NCI-H1436 (cell line): ENCODE results near the gene CEP170B.
A peak's percentile ranks its signal among the peaks of the same experiment; 100 is the strongest.
"Not testable (repeated sequence)": the region's sequence is repeated elsewhere in the genome, so short reads cannot be mapped to it uniquely, and the experiment has no call there.

ENCODE experiments used
- DNase-seq: peaks from one replicate; lab custom pipeline; 2025; lab: John Stamatoyannopoulos, UW

CEP170B gene

GRCh38 chr14:104913435-104913834 is 48.4 kb downstream of the CEP170B start:
- DNase-seq: peak; percentile 33

GRCh38 chr14:104917116-104917515 is 52.0 kb downstream of the CEP170B start:
- DNase-seq: no peak

- no peak for DNase-seq
Observed at GRCh38 chr14:104917993-104918392, 52.9 kb downstream of the CEP170B start.

- not testable (repeated sequence) for DNase-seq
Observed at GRCh38 chr14:104919152-104919992, 54.3 kb downstream of the CEP170B start.

- no peak for DNase-seq
Observed at GRCh38 chr14:104919993-104920315, 54.9 kb downstream of the CEP170B start.

- no peak for DNase-seq
Observed at GRCh38 chr14:104923640-104924420, 58.8 kb downstream of the CEP170B start.

GRCh38 chr14:104924421-104925213 is 59.5 kb downstream of the CEP170B start, which contains the start of gene PLD4:
Gene PLD4 (plus strand): TSS chr14:104924879. CDS start chr14:104927141, 2,262 bp downstream.
- DNase-seq: no peak

GRCh38 chr14:104925214-104925854 is 60.3 kb downstream of the CEP170B start:
- no peak for DNase-seq

- no peak for DNase-seq
Observed at GRCh38 chr14:104925855-104926609, 61.0 kb downstream of the CEP170B start.

GRCh38 chr14:104926619-104927431 is 61.8 kb downstream of the CEP170B start:
- DNase-seq: no peak

- DNase-seq: no peak
Observed at GRCh38 chr14:104927432-104927816, 62.4 kb downstream of the CEP170B start.

- no peak for DNase-seq
Observed at GRCh38 chr14:104927901-104928300, 62.8 kb downstream of the CEP170B start.

- no peak for DNase-seq
Observed at GRCh38 chr14:104928391-104929133, 63.5 kb downstream of the CEP170B start.

- DNase-seq: no peak
Observed at GRCh38 chr14:104929268-104930230, 64.5 kb downstream of the CEP170B start.

- no peak for DNase-seq
Observed at GRCh38 chr14:104930526-104931303, 65.6 kb downstream of the CEP170B start.

- no peak for DNase-seq
Observed at GRCh38 chr14:104931304-104931770, 66.3 kb downstream of the CEP170B start.
